IgD-negative memory B cell (primary cell): Measurements from ENCODE around the gene KTN1. TPM values are rescaled to one million over a fixed set of nuclear protein-coding genes. Genes with fewer than 3 reads are reported as not detected.

Experiments
- H3K27ac Mint-ChIP-seq, 3 donors: one replicate each; pipeline ENCODE4 v1.8.0; 2020 to 2022; ENCODE audit warnings: mild to moderate bottlenecking in 3 of 3, mixed read lengths in 3 of 3, moderate library complexity in 1 of 3
- H3K27me3 Mint-ChIP-seq: one replicate; pipeline ENCODE4 v1.8.0; 2021; ENCODE audit warnings: mixed read lengths
- H3K36me3 Mint-ChIP-seq: one replicate; pipeline ENCODE4 v1.8.0; 2020; ENCODE audit warnings: mild to moderate bottlenecking, mixed read lengths
- H3K4me1 Mint-ChIP-seq, 3 donors: one replicate each; pipeline ENCODE4 v1.8.0; 2020 to 2022; ENCODE audit warnings: mixed read lengths in 3 of 3, mild to moderate bottlenecking in 1 of 3
- H3K4me3 Mint-ChIP-seq, 4 donors: one replicate each; pipeline ENCODE4 v1.8.0; 2020 to 2022; ENCODE audit warnings: mild to moderate bottlenecking in 4 of 4, mixed read lengths in 4 of 4, moderate library complexity in 3 of 4
- H3K9me3 Mint-ChIP-seq, 3 donors: one replicate each; pipeline ENCODE4 v1.8.0; 2020 to 2021; ENCODE audit warnings: mixed read lengths in 3 of 3, mild to moderate bottlenecking in 1 of 3
- polyA plus RNA-seq: library from polyadenylated mRNA; unstranded; fragments of 300-500 nt; fragmentation: Illumina TruSeq; gene quantifications from one replicate; pipeline ENCODE4 v1.2.3, GENCODE V29; 2021

Gene KTN1
- polyA plus RNA-seq, 1 donor from 2014 or later, result 55.3 TPM

- Mint-ChIP-seq H3K4me1 (peaks cover 48 to 50% (median 49%) of the 10 kb centered on the region in 3 donors), H3K27me3 (no peaks in the 10 kb centered on the region), H3K36me3 (peaks cover 4% of the 10 kb centered on the region), H3K9me3 (no peaks in the 10 kb centered on the region), H3K4me3 (no peak overlapping the region), H3K27ac (no peak overlapping the region)
These were observed 7.8 kb downstream of the KTN1 start for GRCh38 chr14:55587847-55588246.

GRCh38 chr14:55588259-55588699, 8.3 kb downstream of the KTN1 start:
- H3K4me1 Mint-ChIP-seq, result peaks cover 48 to 50% (median 49%) of the 10 kb centered on the region in 3 donors
- peak overlapping the region in 1 of 4 donors; percentile 1 for H3K4me3 Mint-ChIP-seq
- H3K9me3 Mint-ChIP-seq, result no peaks in the 10 kb centered on the region
- no peaks in the 10 kb centered on the region for H3K27me3 Mint-ChIP-seq
- H3K36me3 Mint-ChIP-seq, result peaks cover 4% of the 10 kb centered on the region
- H3K27ac Mint-ChIP-seq, result peak overlapping the region in 1 of 3 donors; percentile 46

DNA sequence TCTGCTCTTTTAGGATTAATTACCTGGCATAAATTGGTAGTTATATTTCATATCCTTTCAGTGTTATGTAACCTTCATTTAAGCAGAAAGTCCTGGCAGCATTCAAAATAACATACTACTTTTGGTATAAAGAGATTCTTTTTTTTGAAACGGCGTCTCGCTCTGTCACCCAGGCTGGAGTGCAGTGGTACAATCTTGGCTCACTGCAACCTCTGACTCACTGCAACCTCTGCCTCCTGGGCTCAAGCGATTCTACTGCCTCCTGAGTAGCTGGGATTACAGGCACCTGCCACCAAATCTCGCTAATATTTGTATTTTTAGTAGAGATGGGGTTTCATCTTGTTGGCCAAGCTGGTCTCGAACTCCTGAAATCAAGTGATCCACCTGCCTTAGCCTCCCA, 9.2 kb downstream of the KTN1 start:
- Mint-ChIP-seq H3K4me3 (no peak overlapping the region), H3K4me1 (peaks cover 51 to 53% (median 53%) of the 10 kb centered on the region in 3 donors), H3K9me3 (no peaks in the 10 kb centered on the region), H3K36me3 (peaks cover 4% of the 10 kb centered on the region), H3K27me3 (no peaks in the 10 kb centered on the region), H3K27ac (peak overlapping the region in 1 of 3 donors; percentile 13)

DNA sequence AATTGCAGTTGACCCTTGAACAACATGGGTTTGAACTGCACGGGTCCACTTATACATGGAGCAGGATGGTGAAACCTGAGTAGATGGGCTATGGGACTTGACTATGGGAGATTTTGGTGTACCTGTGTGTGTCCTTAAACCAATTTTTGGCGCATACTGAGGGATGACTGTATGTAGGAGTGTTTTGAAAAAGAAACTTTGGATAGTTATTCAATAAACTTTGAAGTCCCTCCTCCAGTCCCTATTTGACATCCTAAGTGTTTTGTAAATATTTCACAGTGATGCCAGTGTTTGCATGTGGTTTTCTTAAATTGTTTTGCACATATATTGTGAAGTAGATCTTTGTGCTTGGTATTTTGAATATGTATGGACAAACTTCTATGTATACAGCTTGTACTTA, 12.4 kb downstream of the KTN1 start:
- H3K4me3 Mint-ChIP-seq, result peak overlapping the region in 1 of 4 donors; percentile 13
- H3K27ac Mint-ChIP-seq, result no peak overlapping the region
- peaks cover 0 to 1% (median 0%) of the 10 kb centered on the region in 3 donors for H3K9me3 Mint-ChIP-seq
- H3K4me1 Mint-ChIP-seq, result peaks cover 40 to 47% (median 46%) of the 10 kb centered on the region in 3 donors
- H3K36me3 Mint-ChIP-seq, result peaks cover 8% of the 10 kb centered on the region
- H3K27me3 Mint-ChIP-seq, result no peaks in the 10 kb centered on the region

DNA sequence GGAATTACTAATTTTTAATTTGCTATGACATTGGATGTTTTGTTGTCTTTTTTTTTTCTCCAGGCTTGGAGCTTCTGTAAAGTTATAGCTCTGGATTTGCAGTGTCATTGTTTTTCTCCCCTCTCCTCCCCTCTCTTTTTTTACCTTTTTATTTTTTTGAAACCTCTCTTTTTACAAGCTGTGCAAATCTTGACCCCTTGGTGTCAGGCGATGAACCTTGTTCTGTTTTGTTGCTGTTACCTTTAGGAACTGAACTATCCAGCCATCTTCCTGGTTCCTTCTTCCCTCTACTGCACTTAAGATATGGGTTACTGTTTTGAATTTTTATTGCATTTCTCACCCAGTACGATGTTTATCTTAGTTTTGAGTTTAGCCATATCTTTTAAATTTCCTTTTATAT, 13.7 kb downstream of the KTN1 start:
- no peak overlapping the region for H3K27ac Mint-ChIP-seq
- H3K4me3 Mint-ChIP-seq, result no peak overlapping the region
- peaks cover 34 to 46% (median 39%) of the 10 kb centered on the region in 3 donors for H3K4me1 Mint-ChIP-seq

GRCh38 chr14:55599250-55599879, 19.4 kb downstream of the KTN1 start:
- peaks cover 8% of the 10 kb centered on the region for H3K36me3 Mint-ChIP-seq
- peaks cover 0 to 5% (median 1%) of the 10 kb centered on the region in 3 donors for H3K9me3 Mint-ChIP-seq
- no peak overlapping the region for H3K27ac Mint-ChIP-seq
- peak overlapping the region in 1 of 4 donors; percentile 17 for H3K4me3 Mint-ChIP-seq
- H3K27me3 Mint-ChIP-seq, result no peaks in the 10 kb centered on the region
- H3K4me1 Mint-ChIP-seq, result peaks cover 22 to 25% (median 25%) of the 10 kb centered on the region in 3 donors

More for the DNA sequence above, 13.7 kb downstream of the KTN1 start:
- Mint-ChIP-seq H3K9me3 (peaks cover 0 to 1% (median under 1%) of the 10 kb centered on the region in 3 donors), H3K27me3 (no peaks in the 10 kb centered on the region), H3K36me3 (peaks cover 10% of the 10 kb centered on the region)

DNA sequence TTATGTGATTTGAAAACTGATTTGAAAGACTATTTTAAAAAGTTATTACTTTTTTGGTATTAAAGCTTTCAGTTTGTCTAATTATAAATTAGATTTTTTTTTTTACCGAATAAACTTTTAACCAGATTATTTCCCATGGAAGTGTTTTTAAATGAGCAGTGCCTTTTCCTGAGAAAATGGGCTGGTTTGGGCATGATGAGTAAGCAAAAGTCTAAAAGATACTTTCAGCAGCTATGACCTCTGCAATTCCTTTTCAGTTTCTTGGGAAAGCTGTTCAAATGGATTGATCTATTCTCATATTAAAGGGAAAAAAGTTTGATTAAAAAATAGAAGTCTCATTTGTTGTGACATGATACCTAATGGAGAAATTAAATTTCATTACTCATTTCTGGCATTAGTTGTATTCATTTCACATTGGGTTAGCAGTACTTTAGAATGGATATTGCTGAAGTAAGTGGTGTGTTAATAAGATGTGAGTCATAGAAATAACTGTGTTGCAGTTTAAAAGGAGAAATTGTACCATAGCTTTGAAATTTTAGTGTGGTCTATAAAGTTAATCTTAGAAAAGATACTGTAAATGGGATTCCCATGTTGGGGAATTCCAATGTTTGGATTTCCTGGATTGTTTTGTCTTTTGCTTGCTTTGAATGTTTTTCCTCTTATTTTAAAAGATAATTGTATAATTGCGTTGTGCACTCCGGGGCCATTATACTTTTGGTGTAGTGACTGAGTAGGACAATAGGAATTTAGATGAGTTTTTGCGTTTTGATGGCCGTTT, 21.0 kb downstream of the KTN1 start:
- H3K36me3 Mint-ChIP-seq, result peaks cover 4% of the 10 kb centered on the region
- no peak overlapping the region for H3K4me3 Mint-ChIP-seq
- H3K4me1 Mint-ChIP-seq, result peaks cover 18 to 23% (median 18%) of the 10 kb centered on the region in 3 donors
- H3K9me3 Mint-ChIP-seq, result peaks cover 0 to 5% (median 0%) of the 10 kb centered on the region in 3 donors
- no peaks in the 10 kb centered on the region for H3K27me3 Mint-ChIP-seq
- no peak overlapping the region for H3K27ac Mint-ChIP-seq

DNA sequence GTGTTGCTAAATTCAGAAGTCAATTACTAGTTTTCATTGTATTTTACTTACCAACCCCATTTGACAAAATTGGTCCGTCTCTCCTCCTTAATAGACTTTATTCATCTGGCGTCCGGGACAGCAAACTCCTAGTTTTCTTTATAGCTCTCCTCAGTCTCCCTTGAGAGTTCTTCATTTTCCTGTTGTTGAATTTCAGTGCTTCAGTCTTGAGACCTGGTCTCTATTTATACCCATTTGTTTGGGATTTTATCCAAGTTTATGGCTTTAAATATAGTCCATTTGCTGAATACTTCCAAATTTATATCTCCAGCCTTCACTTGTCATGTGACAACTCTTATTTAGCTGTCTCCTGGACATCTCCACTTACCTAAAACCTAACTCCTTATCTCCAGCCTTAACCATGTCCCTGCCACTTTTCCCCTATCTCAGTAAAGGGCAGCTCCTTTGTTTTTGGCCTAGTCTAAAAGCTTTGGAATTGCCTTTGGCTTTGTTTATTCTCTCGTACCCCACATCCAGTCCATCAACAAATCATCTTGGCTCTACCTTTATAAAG, 23.5 kb downstream of the KTN1 start:
- Mint-ChIP-seq H3K27me3 (no peaks in the 10 kb centered on the region), H3K27ac (no peak overlapping the region), H3K36me3 (peaks cover 4% of the 10 kb centered on the region), H3K4me1 (peaks cover 16 to 33% (median 22%) of the 10 kb centered on the region in 3 donors), H3K9me3 (peaks cover 0 to 5% (median 0%) of the 10 kb centered on the region in 3 donors), H3K4me3 (no peak overlapping the region)

- Mint-ChIP-seq H3K36me3 (peaks cover 3% of the 10 kb centered on the region), H3K4me1 (peaks cover 16 to 34% (median 21%) of the 10 kb centered on the region in 3 donors)
These were observed 24.5 kb downstream of the KTN1 start for GRCh38 chr14:55604488-55604887.

DNA sequence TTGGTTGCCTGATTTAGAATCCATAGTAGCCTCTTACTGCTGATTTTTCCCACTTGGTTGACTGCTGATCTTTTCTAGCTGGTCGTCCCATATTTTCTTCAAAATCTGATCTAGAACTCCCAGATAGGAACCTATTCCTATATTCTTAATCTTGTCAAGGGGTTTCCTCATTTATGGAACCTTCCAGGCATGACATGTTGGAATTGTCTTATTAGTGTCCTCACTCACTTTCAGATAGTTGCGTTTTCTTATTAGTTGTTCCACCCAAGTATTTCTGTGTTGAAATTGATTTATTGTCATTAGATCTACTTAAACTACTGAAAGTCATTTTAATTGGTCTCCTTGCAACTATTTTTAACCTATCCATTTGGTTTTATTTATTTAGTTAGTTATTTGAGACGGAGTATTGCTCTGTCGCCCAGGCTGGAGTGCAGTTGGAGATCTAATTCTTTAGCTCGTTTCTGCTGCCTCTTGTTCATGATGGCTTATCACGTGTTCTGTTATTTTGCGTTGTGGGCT, 25.0 kb downstream of the KTN1 start:
- Mint-ChIP-seq H3K9me3 (no peaks in the 10 kb centered on the region), H3K4me3 (no peak overlapping the region), H3K27me3 (no peaks in the 10 kb centered on the region), H3K36me3 (peaks cover 3% of the 10 kb centered on the region), H3K27ac (peak overlapping the region in 1 of 3 donors; percentile 35), H3K4me1 (peaks cover 16 to 36% (median 25%) of the 10 kb centered on the region in 3 donors)

More at GRCh38 chr14:55604488-55604887, 24.5 kb downstream of the KTN1 start:
- Mint-ChIP-seq H3K4me3 (no peak overlapping the region), H3K27ac (no peak overlapping the region), H3K9me3 (no peaks in the 10 kb centered on the region), H3K27me3 (no peaks in the 10 kb centered on the region)

- peaks cover 3% of the 10 kb centered on the region for H3K36me3 Mint-ChIP-seq
- H3K4me3 Mint-ChIP-seq, result no peak overlapping the region
- no peak overlapping the region for H3K27ac Mint-ChIP-seq
- H3K27me3 Mint-ChIP-seq, result no peaks in the 10 kb centered on the region
- no peaks in the 10 kb centered on the region for H3K9me3 Mint-ChIP-seq
- H3K4me1 Mint-ChIP-seq, result peaks cover 16 to 33% (median 21%) of the 10 kb centered on the region in 3 donors
These were observed 25.8 kb downstream of the KTN1 start for GRCh38 chr14:55605793-55606192.

- Mint-ChIP-seq H3K9me3 (no peaks in the 10 kb centered on the region), H3K36me3 (peaks cover 6% of the 10 kb centered on the region), H3K27ac (peak overlapping the region in 1 of 3 donors; percentile 40), H3K4me3 (peak overlapping the region in 1 of 4 donors; percentile 33), H3K27me3 (no peaks in the 10 kb centered on the region), H3K4me1 (peaks cover 19 to 36% (median 27%) of the 10 kb centered on the region in 3 donors)
These were observed 27.4 kb downstream of the KTN1 start for GRCh38 chr14:55607386-55607785.

DNA sequence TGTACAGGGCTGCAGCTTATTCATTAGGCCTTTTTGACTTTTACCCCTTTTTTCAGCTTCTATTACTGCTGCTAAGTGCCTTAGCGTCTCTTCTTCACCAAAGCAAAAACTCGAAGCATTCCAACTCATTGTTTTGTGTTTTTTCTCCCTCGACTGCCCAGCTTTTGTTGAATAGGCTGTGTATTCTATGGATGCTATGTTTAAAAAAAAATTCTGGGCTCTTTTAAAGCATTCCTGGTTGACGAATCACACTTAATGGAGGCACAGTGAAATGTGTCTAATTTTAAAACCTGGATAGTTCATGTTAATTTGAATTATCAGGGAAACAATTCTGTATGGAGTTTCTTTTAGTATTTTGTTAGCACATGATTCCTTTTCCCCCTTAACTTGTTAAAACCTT, 29.7 kb downstream of the KTN1 start:
- peaks cover 10% of the 10 kb centered on the region for H3K36me3 Mint-ChIP-seq
- H3K27ac Mint-ChIP-seq, result no peak overlapping the region
- no peak overlapping the region for H3K4me3 Mint-ChIP-seq
- no peaks in the 10 kb centered on the region for H3K9me3 Mint-ChIP-seq
- H3K4me1 Mint-ChIP-seq, result peaks cover 21 to 42% (median 36%) of the 10 kb centered on the region in 3 donors
- no peaks in the 10 kb centered on the region for H3K27me3 Mint-ChIP-seq

GRCh38 chr14:55610713-55611370, 30.8 kb downstream of the KTN1 start:
- H3K36me3 Mint-ChIP-seq, result peaks cover 11% of the 10 kb centered on the region
- H3K4me3 Mint-ChIP-seq, result no peak overlapping the region
- no peak overlapping the region for H3K27ac Mint-ChIP-seq
- H3K27me3 Mint-ChIP-seq, result no peaks in the 10 kb centered on the region
- peaks cover 22 to 37% (median 36%) of the 10 kb centered on the region in 3 donors for H3K4me1 Mint-ChIP-seq
- H3K9me3 Mint-ChIP-seq, result no peaks in the 10 kb centered on the region
